Measurements from ENCODE around the gene HAUS7. TPM values are rescaled to one million over a fixed set of nuclear protein-coding genes. Genes with fewer than 3 reads are reported as not detected.

The HAUS7 gene
- total and polyA plus RNA-seq, 2 of the 8 experiments (the other 6 are each of a cell fraction or from before 2014, with no cell fraction given), result 45.4 to 54.0 TPM

GRCh38 chrX:153474266-153474665 is 3.9 kb upstream of the HAUS7 start (continued):
- TF ChIP-seq CHD7 (IDR thresholded peaks at IDR 0.05; ENCODE audit: insufficient replicate concordance, low read length) (no peak), POU5F1 (IDR thresholded peaks at IDR 0.05; ENCODE audit: low read depth, low read length) (no peak), GTF2F1 (IDR thresholded peaks at IDR 0.05; ENCODE audit: borderline replicate concordance, low read depth, low read length) (no peak), CTBP2 (IDR thresholded peaks at IDR 0.05; ENCODE audit: borderline replicate concordance, insufficient read depth, insufficient read length, low read length) (no peak), BACH1 (IDR thresholded peaks at IDR 0.05; ENCODE audit: low read length) (no peak), SIX5 (IDR thresholded peaks at IDR 0.05; ENCODE audit: low read depth, low read length) (no peak), CBX5 (IDR thresholded peaks at IDR 0.05; ENCODE audit: low read depth, low read length) (no peak), TAF7 (optimal IDR thresholded peaks at IDR 0.05; ENCODE audit: borderline replicate concordance, low read depth, low read length) (no peak), ATF3 (IDR thresholded peaks at IDR 0.05; ENCODE audit: insufficient read depth, low read depth, low read length) (no peak), FOSL1 (IDR thresholded peaks at IDR 0.05; ENCODE audit: insufficient read depth, low read depth, low read length) (no peak), YY1 (IDR thresholded peaks at IDR 0.05; ENCODE audit: low read depth, low read length) (no peak), SP2 (IDR thresholded peaks at IDR 0.05; ENCODE audit: low read length) (no peak)
